ENCODE measurements around the gene ZNF592.

- TF ChIP-seq CTCF (IDR thresholded peaks at IDR 0.05 in 8 of 11, conservative IDR thresholded peaks at IDR 0.05 in 3 of 11): no peak
- no peak for TF ChIP-seq POLR2A (IDR thresholded peaks at IDR 0.05)
- peak in 1 of 3 donors; percentile 64 for TF ChIP-seq POLR2AphosphoS5 (IDR thresholded peaks at IDR 0.05)
These were observed 45.4 kb upstream of the ZNF592 start for GRCh38 chr15:84702961-84703482.

Measured in spleen (tissue), 7 donors.